ENCODE data around the gene NCAPH2. TPM values are rescaled to one million over a fixed set of nuclear protein-coding genes. Genes with fewer than 3 reads are reported as not detected.

NCAPH2 gene
- total and polyA plus RNA-seq, 2 of the 8 experiments (the other 6 are each of a cell fraction or from before 2014, with no cell fraction given): 62.2 to 81.6 TPM

GRCh38 chr22:50500452-50500851 is 7.6 kb upstream of the NCAPH2 start (continued):
- TF ChIP-seq ATF2 (IDR thresholded peaks at IDR 0.05; ENCODE audit: low read length) (no peak), CBX8 (IDR thresholded peaks at IDR 0.05; ENCODE audit: borderline replicate concordance, low read depth, low read length) (no peak), NRF1 (IDR thresholded peaks at IDR 0.05; ENCODE audit: low read depth, low read length) (no peak), TCF12 (IDR thresholded peaks at IDR 0.05; ENCODE audit: low read depth, low read length) (no peak), GABPA (IDR thresholded peaks at IDR 0.05; ENCODE audit: borderline replicate concordance, insufficient read depth, low read length) (no peak), ASH2L (IDR thresholded peaks at IDR 0.05; ENCODE audit: low read length) (no peak)

Data from H1 (cell line).